Measurements from ENCODE around the gene PLPP1.

Gene PLPP1

GRCh38 chr5:55429221-55429612 is 105.5 kb downstream of the PLPP1 start:
- Mint-ChIP-seq H3K9me3 (peaks cover 25% of the 10 kb centered on the region), H3K27ac (ENCODE audit: low read depth) (no peak overlapping the region), H3K36me3 (ENCODE audit: insufficient read depth) (peaks cover 18% of the 10 kb centered on the region), H3K4me3 (no peak overlapping the region), H3K4me1 (no peaks in the 10 kb centered on the region), H3K27me3 (no peaks in the 10 kb centered on the region)
- DNase-seq (ENCODE audit: low spot score in 2 of 2) (no peak), ATAC-seq (replicated peaks; ENCODE audit: extremely low read depth, poor library complexity, severe bottlenecking) (no peak)

GRCh38 chr5:55427157-55427556 is 107.6 kb downstream of the PLPP1 start:
- ATAC-seq (replicated peaks; ENCODE audit: extremely low read depth, poor library complexity, severe bottlenecking): no peak
- H3K27me3 Mint-ChIP-seq: no peaks in the 10 kb centered on the region
- no peaks in the 10 kb centered on the region for H3K4me1 Mint-ChIP-seq
- DNase-seq (ENCODE audit: low spot score in 2 of 2): no peak
- H3K4me3 Mint-ChIP-seq: no peak overlapping the region
- peaks cover 35% of the 10 kb centered on the region for H3K36me3 Mint-ChIP-seq (ENCODE audit: insufficient read depth)
- H3K9me3 Mint-ChIP-seq: peaks cover 19% of the 10 kb centered on the region
- H3K27ac Mint-ChIP-seq (ENCODE audit: low read depth): no peak overlapping the region

GRCh38 chr5:55426455-55426854 is 108.3 kb downstream of the PLPP1 start:
- H3K4me1 Mint-ChIP-seq: no peaks in the 10 kb centered on the region
- H3K9me3 Mint-ChIP-seq: peaks cover 16% of the 10 kb centered on the region
- no peak overlapping the region for H3K27ac Mint-ChIP-seq (ENCODE audit: low read depth)
- DNase-seq (ENCODE audit: low spot score in 2 of 2) (no peak), ATAC-seq (replicated peaks; ENCODE audit: extremely low read depth, poor library complexity, severe bottlenecking) (no peak)
- no peak overlapping the region for H3K4me3 Mint-ChIP-seq
- H3K27me3 Mint-ChIP-seq: no peaks in the 10 kb centered on the region
- H3K36me3 Mint-ChIP-seq (ENCODE audit: insufficient read depth): peaks cover 33% of the 10 kb centered on the region

- Mint-ChIP-seq H3K9me3 (no peaks in the 10 kb centered on the region), H3K36me3 (ENCODE audit: insufficient read depth) (peaks cover 38% of the 10 kb centered on the region), H3K4me3 (no peak overlapping the region), H3K4me1 (peaks cover 6% of the 10 kb centered on the region), H3K27me3 (no peaks in the 10 kb centered on the region), H3K27ac (ENCODE audit: low read depth) (no peak overlapping the region)
- no peak for DNase-seq (ENCODE audit: low spot score in 2 of 2)
- peak; percentile 88 for ATAC-seq (replicated peaks; ENCODE audit: extremely low read depth, poor library complexity, severe bottlenecking)
These were observed 113.7 kb downstream of the PLPP1 start for GRCh38 chr5:55421074-55421529.

- H3K4me1 Mint-ChIP-seq: peaks cover 6% of the 10 kb centered on the region
These were observed 115.5 kb downstream of the PLPP1 start for GRCh38 chr5:55418994-55419968.

GRCh38 chr5:55416306-55416705 is 118.5 kb downstream of the PLPP1 start:
- Mint-ChIP-seq H3K27ac (ENCODE audit: low read depth) (no peak overlapping the region), H3K9me3 (no peaks in the 10 kb centered on the region), H3K4me1 (peaks cover 6% of the 10 kb centered on the region), H3K4me3 (no peak overlapping the region), H3K27me3 (no peaks in the 10 kb centered on the region), H3K36me3 (ENCODE audit: insufficient read depth) (peaks cover 24% of the 10 kb centered on the region)
- DNase-seq (ENCODE audit: low spot score in 2 of 2) (no peak), ATAC-seq (replicated peaks; ENCODE audit: extremely low read depth, poor library complexity, severe bottlenecking) (no peak)

More at GRCh38 chr5:55418994-55419968, 115.5 kb downstream of the PLPP1 start:
- ATAC-seq (replicated peaks; ENCODE audit: extremely low read depth, poor library complexity, severe bottlenecking) (no peak), DNase-seq (ENCODE audit: low spot score in 2 of 2) (no peak)
- Mint-ChIP-seq H3K36me3 (ENCODE audit: insufficient read depth) (peaks cover 36% of the 10 kb centered on the region), H3K9me3 (no peaks in the 10 kb centered on the region), H3K27me3 (no peaks in the 10 kb centered on the region), H3K4me3 (no peak overlapping the region), H3K27ac (ENCODE audit: low read depth) (no peak overlapping the region)

- ATAC-seq (replicated peaks; ENCODE audit: extremely low read depth, poor library complexity, severe bottlenecking) (no peak), DNase-seq (ENCODE audit: low spot score in 2 of 2) (no peak)
- peaks cover 27% of the 10 kb centered on the region for H3K36me3 Mint-ChIP-seq (ENCODE audit: insufficient read depth)
- no peak overlapping the region for H3K27ac Mint-ChIP-seq (ENCODE audit: low read depth)
- H3K4me1 Mint-ChIP-seq: no peaks in the 10 kb centered on the region
- H3K4me3 Mint-ChIP-seq: no peak overlapping the region
- H3K9me3 Mint-ChIP-seq: no peaks in the 10 kb centered on the region
- no peaks in the 10 kb centered on the region for H3K27me3 Mint-ChIP-seq
These were observed 119.7 kb downstream of the PLPP1 start for GRCh38 chr5:55415071-55415470.

- Mint-ChIP-seq H3K4me3 (no peak overlapping the region), H3K27ac (ENCODE audit: low read depth) (no peak overlapping the region), H3K27me3 (no peaks in the 10 kb centered on the region), H3K36me3 (ENCODE audit: insufficient read depth) (peaks cover 24% of the 10 kb centered on the region), H3K9me3 (no peaks in the 10 kb centered on the region), H3K4me1 (no peaks in the 10 kb centered on the region)
- ATAC-seq (replicated peaks; ENCODE audit: extremely low read depth, poor library complexity, severe bottlenecking): no peak
- no peak for DNase-seq (ENCODE audit: low spot score in 2 of 2)
These were observed 121.1 kb downstream of the PLPP1 start for GRCh38 chr5:55413644-55414043.

GRCh38 chr5:55411876-55412275 is 122.9 kb downstream of the PLPP1 start:
- peaks cover 25% of the 10 kb centered on the region for H3K36me3 Mint-ChIP-seq (ENCODE audit: insufficient read depth)
- no peak overlapping the region for H3K27ac Mint-ChIP-seq (ENCODE audit: low read depth)
- no peak overlapping the region for H3K4me3 Mint-ChIP-seq
- H3K9me3 Mint-ChIP-seq: no peaks in the 10 kb centered on the region
- no peaks in the 10 kb centered on the region for H3K27me3 Mint-ChIP-seq
- no peak for ATAC-seq (replicated peaks; ENCODE audit: extremely low read depth, poor library complexity, severe bottlenecking)
- DNase-seq (ENCODE audit: low spot score in 2 of 2): no peak
- peaks cover 4% of the 10 kb centered on the region for H3K4me1 Mint-ChIP-seq

GRCh38 chr5:55410845-55411244 is 123.9 kb downstream of the PLPP1 start:
- no peaks in the 10 kb centered on the region for H3K9me3 Mint-ChIP-seq
- peaks cover 4% of the 10 kb centered on the region for H3K4me1 Mint-ChIP-seq
- DNase-seq (ENCODE audit: low spot score in 2 of 2): no peak
- H3K4me3 Mint-ChIP-seq: no peak overlapping the region
- no peak overlapping the region for H3K27ac Mint-ChIP-seq (ENCODE audit: low read depth)
- no peaks in the 10 kb centered on the region for H3K27me3 Mint-ChIP-seq
- no peak for ATAC-seq (replicated peaks; ENCODE audit: extremely low read depth, poor library complexity, severe bottlenecking)
- peaks cover 27% of the 10 kb centered on the region for H3K36me3 Mint-ChIP-seq (ENCODE audit: insufficient read depth)

GRCh38 chr5:55409775-55410174 is 125.0 kb downstream of the PLPP1 start:
- DNase-seq (ENCODE audit: low spot score in 2 of 2): no peak
- Mint-ChIP-seq H3K4me3 (no peak overlapping the region), H3K27ac (ENCODE audit: low read depth) (no peak overlapping the region), H3K27me3 (no peaks in the 10 kb centered on the region), H3K4me1 (peaks cover 4% of the 10 kb centered on the region), H3K36me3 (ENCODE audit: insufficient read depth) (peaks cover 29% of the 10 kb centered on the region), H3K9me3 (no peaks in the 10 kb centered on the region)
- ATAC-seq (replicated peaks; ENCODE audit: extremely low read depth, poor library complexity, severe bottlenecking): no peak

GRCh38 chr5:55407984-55408383 is 126.8 kb downstream of the PLPP1 start:
- Mint-ChIP-seq H3K36me3 (ENCODE audit: insufficient read depth) (peaks cover 32% of the 10 kb centered on the region), H3K4me3 (no peak overlapping the region), H3K27ac (ENCODE audit: low read depth) (no peak overlapping the region), H3K4me1 (peaks cover 4% of the 10 kb centered on the region), H3K9me3 (no peaks in the 10 kb centered on the region), H3K27me3 (no peaks in the 10 kb centered on the region)
- ATAC-seq (replicated peaks; ENCODE audit: extremely low read depth, poor library complexity, severe bottlenecking) (no peak), DNase-seq (ENCODE audit: low spot score in 2 of 2) (no peak)

- no peak for ATAC-seq (replicated peaks; ENCODE audit: extremely low read depth, poor library complexity, severe bottlenecking)
- Mint-ChIP-seq H3K9me3 (no peaks in the 10 kb centered on the region), H3K36me3 (ENCODE audit: insufficient read depth) (peaks cover 34% of the 10 kb centered on the region), H3K27me3 (no peaks in the 10 kb centered on the region), H3K4me1 (peaks cover 4% of the 10 kb centered on the region), H3K4me3 (no peak overlapping the region), H3K27ac (ENCODE audit: low read depth) (no peak overlapping the region)
- no peak for DNase-seq (ENCODE audit: low spot score in 2 of 2)
These were observed 127.6 kb downstream of the PLPP1 start for GRCh38 chr5:55407059-55407684.
